Epidermal melanocyte (primary cell): Measurements from ENCODE around the gene MLN.

Source experiments
- DNase-seq: peaks from one replicate; pipeline ENCODE4 v3.0.0; 2011; ENCODE audit warnings: low spot score; ENCODE audit not compliant: insufficient read length

MLN gene

DNA sequence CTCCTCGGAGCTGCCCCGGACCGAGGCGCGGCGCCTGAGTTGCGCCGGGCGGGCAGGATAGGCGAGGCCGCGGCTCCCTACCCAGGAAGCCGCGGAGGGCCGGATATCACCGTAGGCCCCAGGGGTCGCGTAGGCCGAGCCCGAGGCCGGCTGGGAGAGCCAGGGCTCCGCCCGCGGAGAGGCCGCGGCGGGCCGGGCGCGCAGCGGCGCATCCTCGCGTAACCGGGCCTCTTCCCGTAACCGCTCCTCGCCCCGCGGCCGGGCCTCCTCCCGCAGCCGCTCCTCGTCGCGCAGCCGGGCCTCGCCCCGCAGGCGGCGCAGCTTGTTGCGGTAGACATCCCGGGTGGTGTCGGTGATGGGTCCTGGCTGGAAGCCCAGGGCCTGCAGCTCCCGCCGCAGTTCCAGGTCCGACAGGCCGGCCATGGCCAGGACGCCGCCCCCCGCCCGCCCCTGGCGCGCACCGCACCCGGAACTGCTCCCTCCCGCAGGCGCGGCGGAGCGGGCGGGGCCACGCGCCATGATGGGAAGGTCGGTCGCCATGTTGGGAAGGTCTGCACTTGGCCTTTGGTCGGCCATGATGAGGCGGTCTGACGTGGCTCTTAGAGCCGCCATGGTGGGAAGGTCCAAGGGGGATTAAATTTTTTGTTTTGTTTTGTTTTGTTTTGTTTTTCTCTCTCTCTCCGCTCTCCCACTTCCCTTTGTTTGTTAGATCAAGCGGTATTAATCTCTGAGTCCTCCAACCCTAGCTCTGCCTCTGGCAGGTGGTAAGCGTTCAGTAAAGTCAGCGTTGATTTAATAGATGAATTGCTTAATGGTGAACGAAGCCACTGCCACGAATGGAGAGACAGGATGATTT is 14.9 kb downstream of the MLN start, which contains the start of gene LEMD2:
Gene LEMD2, minus strand, starts transcription at position 437 of the 856 bp plus-strand sequence. Its CDS starts 14 bp downstream, at position 423.
- DNase-seq: peak; percentile 96

- peak; percentile 77 for DNase-seq
Measured at GRCh38 chr6:33787954-33788693, 15.7 kb downstream of the MLN start.

GRCh38 chr6:33787346-33787953 is 16.4 kb downstream of the MLN start:
- no peak for DNase-seq

GRCh38 chr6:33786736-33787135 is 17.1 kb downstream of the MLN start:
- DNase-seq: no peak

GRCh38 chr6:33785778-33786177 is 18.0 kb downstream of the MLN start:
- DNase-seq: no peak

DNA sequence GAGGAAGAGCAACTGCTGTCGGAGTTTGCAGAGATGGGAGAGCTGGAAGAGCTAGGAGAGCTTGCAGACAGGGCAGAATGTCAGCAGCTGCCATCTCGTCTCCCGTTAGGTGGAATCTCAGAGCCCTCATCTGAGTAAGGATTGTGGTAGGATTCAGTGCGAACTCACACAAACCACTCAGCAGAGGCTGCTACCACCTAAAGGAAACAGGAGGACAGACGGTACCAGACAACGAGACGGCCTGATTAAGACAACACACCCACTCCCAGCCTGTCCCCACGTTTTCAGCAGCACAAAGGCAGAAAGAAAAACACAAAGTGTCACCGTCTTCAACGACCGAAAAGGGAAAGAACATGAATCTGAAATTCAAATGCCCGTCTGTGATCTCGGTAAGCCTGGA is 19.0 kb downstream of the MLN start:
- DNase-seq: no peak

- DNase-seq: no peak
Measured at GRCh38 chr6:33783781-33784520, 19.9 kb downstream of the MLN start.

GRCh38 chr6:33782561-33782960 is 21.2 kb downstream of the MLN start:
- DNase-seq: no peak

DNA sequence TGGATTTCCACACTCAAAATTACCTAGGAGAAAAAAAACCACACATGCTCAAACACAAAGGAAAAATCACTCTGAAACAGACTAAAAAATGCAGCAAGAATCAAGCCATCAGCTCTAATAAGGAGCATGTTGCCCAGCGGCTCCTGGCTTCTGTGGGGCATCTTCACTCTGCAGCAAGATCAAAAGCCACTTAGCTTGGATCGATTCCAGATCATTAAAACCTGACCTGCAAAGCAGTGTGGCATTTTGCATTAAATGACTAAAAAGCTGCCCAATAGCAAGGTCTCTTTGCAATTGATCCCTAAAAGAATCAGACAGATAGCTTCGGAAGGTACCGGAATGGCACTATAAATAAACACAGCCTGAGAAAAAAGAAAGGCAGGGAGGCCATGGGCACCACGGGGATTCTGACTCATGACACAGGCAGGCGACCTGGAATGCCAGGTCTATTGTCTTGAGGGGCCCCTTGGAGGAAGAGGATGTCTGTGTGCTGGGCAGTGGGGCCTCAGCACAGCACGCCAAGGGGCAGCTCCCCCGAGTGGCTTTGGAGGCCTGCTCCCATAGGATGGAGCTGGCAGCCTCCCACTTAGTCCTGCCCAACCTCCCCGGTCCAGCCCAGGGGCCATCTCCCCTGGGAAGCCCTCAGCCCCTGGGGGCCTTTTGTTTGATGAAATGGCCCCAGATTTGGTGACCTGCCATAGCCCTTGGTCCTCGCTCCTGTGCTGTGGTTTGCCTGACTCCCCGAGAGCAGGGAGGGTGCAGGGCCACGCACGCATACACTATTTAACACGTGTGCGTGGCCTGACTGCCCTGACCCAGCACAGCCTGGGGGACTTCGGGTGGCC is 22.4 kb downstream of the MLN start:
- DNase-seq: peak; percentile 51

DNA sequence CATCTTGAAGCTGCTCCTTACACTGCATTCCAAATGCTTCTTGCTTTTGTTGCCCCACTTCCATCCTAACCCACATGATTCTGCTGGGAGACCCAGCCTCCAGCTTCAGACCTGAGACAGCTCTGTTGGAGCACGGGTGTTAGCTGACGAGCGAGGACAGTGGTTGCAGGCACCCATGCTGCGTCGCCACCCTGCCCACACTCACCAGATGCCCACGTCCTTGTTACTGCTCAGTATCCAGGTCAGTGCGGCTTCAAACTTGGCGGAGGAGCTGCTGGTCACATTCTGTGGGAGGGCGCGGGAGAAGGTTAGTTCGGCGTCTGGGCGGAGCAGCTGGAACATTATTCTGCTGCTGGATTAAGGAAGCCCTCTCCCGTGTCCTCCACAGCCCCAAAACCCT is 23.9 kb downstream of the MLN start:
- DNase-seq: no peak

- no peak for DNase-seq
Measured at GRCh38 chr6:33779290-33779689, 24.5 kb downstream of the MLN start.

DNA sequence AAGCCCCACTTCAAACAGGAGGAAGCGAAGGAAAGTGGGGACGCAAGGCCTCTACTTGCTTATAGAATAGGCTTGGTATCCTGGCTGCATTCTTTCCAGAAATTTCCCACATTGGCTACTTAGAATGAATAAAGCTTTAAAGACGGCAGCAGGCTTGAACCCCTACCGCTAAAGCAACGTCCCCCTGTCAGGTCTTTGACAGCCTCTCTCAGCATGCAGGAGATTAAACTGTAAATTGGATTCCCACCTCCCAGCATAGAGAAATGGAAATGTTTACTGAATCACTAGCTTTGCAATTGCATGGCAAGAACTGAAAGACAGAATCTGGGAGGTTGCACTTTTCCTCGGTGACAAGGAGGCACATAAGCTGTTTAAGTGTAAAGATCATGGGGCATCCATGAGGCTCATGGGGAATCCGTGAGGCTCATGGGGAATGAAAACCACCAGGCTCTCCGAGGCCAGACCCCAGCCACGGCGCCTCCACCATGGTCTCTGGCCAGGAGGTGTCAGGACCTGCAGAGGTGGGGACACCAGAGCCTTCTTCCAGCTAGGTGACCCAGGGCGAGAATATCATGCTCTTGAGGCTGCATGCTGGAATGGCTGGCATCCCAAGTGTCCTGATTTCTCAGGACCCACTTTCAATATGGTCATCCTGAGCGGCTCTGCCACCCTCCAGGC is 25.2 kb downstream of the MLN start:
- no peak for DNase-seq

GRCh38 chr6:33777398-33778388 is 26.1 kb downstream of the MLN start:
- DNase-seq: no peak

GRCh38 chr6:33776764-33777163 is 27.0 kb downstream of the MLN start:
- DNase-seq: no peak

- DNase-seq: no peak
Measured at GRCh38 chr6:33776186-33776585, 27.6 kb downstream of the MLN start.

- DNase-seq: no peak
Measured at GRCh38 chr6:33774774-33775173, 29.0 kb downstream of the MLN start.

- no peak for DNase-seq
Measured at GRCh38 chr6:33772902-33773472, 30.8 kb downstream of the MLN start.

GRCh38 chr6:33772082-33772830 is 31.5 kb downstream of the MLN start:
- DNase-seq: no peak
